GM15510 (cell line): Measurements from ENCODE around the gene PAX6.

Source experiments
- POLR2A ChIP-seq: IDR thresholded peaks from 3 replicates; pipeline ENCODE4 v1.6.1; 2011; ENCODE audit warnings: borderline replicate concordance; ENCODE audit not compliant: insufficient read length; ENCODE audit errors: extremely low read depth

Gene PAX6

DNA sequence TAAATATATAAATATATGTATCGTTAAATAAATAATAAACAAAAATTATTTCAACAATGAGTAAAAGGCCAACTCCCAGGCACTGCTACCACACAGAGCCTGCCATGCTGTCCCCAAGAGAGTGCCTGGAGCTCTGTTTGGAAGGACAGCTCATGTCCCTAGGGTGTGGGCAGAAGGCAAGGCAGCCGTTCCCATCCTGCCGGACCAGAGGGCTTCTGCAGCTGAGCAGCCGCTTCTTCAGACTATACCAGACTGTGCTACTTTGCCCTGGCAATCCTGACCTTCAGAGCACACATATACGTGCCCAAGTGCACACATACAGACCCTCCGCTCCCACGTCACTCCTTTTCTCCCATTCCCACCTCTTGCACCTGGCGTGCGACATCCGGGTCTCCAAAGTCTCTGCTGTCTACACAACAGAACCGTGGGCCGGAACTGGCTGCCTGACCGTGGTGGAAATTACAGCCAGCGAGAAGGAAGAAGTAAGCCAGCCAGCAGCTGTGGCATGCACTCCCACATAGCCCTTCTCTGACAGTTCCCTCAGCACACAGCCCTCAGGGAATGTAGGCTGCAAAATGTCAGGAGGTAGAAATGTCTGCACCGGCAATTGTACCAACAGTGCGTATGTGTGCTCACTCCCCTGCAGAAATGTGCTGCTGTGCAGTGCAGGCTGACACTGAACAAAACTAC lies 24.0 kb downstream of the PAX6 start:
- TF ChIP-seq POLR2A, result no peak

DNA sequence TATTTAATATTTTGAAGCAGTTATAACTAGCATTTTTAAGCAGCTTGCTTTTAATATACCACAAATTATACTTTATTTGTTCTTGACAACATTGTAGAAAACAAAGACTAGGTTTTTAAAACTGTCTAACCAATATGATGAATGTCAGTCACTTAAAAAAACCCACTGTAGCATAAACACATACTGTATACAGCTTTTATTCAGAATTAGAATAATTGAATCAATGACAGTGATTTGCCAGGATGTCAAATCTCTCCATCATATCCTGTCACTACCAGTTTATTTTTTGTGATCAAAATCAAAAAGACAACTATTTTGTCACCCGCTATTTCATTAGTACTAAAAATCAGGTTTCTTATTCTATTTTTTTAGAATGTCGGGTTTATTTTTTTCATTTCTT lies 26.5 kb downstream of the PAX6 start:
- TF ChIP-seq POLR2A, result no peak

DNA sequence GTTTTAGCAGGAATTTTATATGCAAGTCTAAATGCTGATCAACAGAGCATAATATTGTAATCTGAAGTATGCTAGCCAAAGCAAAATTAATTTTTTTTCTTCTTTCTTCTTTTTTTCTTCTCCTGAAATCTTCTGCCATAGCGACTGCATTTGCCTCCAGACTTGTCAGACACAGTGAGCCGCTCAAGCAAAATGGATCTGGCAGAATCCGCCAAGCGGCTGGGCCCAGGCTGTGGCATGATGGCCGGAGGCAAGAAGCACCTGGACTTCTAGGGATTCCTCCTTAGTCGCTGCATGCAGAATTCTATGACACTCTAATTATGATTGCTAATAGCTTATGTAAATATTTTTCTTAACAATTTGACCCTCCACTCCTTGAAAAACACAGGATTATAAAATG lies 27.9 kb downstream of the PAX6 start:
- TF ChIP-seq POLR2A, result no peak

DNA sequence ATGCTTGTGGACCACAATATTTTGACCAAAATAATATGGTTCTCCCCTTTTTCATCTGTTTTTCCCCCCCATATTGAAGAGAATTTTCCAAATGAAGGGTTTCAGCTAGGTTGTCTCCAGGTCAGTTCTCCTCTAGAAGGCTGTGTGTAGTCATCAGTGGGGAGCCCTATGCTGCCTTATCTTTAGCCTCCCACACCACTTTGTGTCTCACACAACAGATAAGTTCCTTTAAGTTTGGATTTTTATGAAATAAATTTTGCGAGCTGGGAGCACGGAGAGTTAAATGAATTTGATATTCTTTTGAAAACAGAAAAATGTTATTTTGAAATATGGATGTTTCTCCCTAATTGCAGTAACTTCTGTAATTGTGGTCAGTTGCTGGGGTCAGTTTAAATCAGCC lies 28.9 kb downstream of the PAX6 start:
- no peak for TF ChIP-seq POLR2A

DNA sequence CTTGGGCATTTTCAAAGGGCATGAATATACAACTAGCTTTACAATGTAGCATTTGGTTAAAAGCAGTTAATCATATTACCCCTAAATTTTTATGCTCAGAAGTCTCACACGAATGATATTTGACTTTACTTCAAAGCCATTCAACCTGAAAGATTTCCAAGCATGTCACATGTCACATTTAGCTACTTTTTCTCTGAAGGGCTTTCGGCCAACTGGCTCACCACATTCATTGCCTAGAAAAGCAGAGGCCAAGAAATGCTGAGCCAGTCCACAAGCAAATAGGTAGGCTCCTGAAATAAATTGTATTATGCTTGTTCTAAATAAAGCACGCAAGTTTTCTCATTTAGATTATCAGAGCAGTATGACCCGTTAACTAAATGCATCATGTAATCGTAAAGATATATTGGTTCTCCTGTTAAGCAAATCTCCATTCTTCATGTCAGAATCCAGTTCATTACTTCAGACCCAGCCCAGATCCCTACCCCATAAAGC lies 30.6 kb downstream of the PAX6 start:
- TF ChIP-seq POLR2A, result no peak

DNA sequence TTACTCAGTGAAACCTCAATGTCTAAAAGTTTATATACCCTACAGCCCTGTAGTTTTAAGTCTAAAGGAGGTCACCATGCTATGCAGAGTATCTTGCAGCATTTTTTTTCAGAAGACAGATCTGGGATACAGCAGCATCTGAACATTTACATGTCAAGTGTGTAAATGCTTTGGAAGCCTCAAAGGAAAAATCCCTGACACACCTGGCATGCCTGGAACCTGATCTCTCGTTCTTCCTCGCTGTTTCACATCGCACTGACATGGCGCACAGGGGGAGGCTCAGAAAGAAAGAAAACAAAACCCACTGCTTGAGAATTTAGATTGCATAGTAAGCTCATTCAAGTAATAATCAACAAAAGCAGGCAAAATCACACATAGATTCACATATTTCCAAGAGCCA lies 31.0 kb downstream of the PAX6 start:
- no peak for TF ChIP-seq POLR2A

DNA sequence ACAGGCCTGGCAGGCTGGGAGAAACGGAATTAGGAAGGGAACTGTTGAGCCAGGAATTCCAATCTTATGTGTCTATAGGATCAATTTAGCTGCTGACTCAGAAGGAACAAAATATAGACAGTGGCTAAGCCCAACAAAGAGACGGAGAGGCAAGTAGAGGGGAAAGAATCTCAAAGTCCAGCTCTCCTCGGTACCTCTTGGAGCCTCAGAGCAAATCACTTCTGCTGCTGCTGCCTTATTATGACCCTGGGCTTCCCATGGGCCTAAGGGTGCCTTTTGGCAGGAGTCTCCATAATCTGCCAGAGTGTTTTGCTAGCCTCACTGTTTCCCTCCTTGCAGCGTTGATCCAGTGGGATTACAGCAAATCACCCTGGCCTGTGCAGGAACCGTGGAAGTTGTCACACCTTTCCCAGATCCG lies 31.7 kb downstream of the PAX6 start:
- no peak for TF ChIP-seq POLR2A

DNA sequence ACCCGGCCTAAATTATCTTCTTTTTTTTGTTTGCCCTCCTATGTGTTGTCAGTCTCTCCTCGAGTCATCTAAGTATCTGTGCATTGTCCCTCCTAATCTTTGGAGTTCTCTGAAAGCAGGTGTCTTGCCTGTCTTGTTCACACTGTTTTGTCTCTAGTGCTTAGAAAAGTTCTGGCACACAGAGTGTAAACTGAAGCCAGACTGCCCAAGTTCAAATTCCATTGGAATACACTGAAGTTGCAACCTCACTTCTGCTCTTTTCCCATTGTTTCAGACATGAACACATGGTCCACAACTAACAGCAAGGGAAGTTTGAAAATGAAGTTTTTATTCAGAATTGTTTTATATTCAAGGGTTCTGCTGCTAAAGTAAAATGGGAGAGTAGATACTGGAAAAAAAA lies 38.7 kb downstream of the PAX6 start:
- no peak for TF ChIP-seq POLR2A

DNA sequence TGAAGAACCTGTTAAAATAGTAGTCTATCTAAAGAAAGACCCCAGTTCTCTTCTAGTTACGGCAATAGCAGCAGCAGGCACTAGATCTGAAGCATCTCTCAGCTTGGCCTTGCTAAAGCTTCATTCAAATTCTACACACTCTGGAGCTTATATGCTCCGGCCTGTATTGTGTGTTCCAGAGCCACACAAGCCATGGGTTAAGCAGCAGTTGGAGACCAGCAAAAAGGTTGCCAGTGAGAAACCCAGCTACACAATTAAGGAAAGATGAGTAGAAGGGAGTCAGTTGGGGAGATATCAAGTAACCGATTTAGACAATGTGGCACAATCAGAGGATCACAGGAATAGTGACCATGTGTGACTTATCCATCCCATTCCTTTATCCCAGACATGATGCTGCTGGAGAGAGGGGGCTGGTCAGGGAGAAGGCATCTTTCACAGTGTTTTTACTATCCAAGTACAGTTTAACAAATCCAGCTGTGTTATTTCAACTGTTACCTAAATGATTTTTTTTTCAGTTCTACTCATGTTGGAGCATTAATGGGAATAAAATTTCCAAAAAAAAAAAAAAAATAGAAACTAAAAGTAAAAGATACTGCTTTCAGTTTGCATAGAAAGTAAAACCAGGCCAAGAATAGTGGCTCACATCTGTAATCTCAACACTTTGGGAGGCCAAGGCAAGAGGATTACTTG lies 41.0 kb downstream of the PAX6 start:
- no peak for TF ChIP-seq POLR2A

DNA sequence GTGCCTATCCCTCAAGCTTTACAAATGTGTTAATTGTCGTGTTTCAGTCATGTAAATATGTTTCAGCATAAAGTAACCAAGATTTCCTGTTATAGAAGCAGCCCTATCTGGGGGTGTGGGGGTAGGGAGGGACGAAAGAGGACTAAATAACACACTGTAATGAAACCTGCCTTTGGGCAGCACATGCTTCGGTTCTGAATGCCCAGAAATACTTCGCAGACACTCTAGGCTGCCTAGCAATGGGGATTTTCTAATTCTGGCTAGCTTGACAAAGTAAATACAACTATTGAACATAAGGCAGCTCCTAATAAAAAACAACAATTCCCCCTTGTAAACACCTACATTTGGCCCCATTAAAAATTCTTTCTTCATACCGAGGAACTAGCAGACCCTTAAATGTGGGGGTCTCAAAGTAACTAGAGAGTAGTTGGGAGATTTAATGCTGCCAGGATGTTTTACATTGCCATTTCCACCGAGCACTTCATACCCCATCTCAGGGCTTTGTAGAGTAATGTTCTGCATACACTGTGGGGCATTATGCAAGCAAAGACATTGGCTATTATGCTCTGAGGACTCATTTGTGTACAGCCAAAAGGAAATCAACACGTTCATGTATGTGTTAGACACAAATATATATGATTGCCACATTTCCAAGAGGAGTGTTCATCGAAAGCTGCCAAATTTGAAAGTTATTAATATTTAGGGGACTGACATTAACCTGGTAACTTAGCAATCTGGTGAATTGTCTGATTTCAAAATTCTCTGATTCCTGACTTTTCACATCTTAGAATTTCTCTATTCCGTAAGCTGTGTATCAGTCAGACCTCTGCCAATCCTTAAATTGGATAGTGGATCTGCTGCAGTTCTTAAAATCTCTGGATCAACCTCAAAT lies 42.1 kb downstream of the PAX6 start:
- no peak for TF ChIP-seq POLR2A

DNA sequence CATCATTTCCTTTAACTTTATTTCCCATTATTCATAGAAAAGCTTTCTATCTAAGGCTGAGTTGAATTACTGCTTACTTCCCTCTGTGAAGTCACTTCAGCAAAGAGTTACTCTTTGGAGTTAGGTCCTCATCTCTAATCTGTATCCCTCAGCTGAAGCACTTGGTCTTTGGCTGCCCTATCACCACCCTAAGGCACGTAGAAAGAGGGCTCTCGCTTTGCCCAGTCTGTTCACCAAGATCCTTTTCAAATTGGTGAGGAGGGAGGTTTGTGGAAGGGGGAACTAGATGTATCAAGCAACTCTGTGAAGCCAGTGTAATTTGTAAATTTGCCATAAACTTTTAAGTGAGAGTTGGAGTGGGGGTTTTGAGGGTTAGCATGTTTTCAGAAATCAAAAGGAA lies 43.4 kb downstream of the PAX6 start:
- TF ChIP-seq POLR2A, result no peak

DNA sequence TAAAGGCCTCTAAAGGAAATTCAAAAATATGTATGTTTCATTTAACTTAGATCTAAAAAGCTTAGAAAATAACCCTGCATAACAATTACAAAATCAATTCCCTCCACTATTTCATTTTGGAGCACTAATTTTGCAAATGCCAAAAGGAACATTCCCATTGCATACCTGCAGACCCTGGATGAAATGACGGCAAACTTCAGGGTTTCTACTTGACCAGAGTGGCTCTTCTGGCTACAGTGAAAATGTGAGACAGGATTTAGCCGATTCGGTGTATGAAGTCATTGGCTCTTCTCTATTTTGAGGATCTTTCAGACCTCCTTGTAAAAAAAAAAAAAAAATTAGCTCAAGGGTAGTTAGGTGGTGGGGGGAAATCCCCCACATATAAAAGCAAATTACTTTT lies 44.1 kb downstream of the PAX6 start:
- no peak for TF ChIP-seq POLR2A

DNA sequence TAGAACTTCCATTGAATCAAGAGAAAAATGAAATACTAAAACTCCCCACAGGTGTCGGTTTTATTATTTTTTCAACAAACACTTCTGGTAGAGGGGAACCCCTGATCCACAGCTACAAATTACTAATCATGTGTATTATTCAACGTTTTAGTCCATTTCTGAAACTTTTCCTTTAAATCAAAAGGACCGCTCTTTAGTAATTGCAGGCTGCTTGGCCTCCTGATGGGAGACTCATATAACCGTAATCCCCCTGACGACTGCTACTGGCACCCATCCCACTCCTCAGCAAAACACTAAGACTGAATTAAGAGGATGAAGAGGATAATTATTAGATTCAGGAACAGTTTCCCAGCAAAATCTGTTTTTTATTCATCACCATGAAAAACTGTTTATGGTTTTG lies 46.4 kb downstream of the PAX6 start:
- TF ChIP-seq POLR2A, result no peak

DNA sequence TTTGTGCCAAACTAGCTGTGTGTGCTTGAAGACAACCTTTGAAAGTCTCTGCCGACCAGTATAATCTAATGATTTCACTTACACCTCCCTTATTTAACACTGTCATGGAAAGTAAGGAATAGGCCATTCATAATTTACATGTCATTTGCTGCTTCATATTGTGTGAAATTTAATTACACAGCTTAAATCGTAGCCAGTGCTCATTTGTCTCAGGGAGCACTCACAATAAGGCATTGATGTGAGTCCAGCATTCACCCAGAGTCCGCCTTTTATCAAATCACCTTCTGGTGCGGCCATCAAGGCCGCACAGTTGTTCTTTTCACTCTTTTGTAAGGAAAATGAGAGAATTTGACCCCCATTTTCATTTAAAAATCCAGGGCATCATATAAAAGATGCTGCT lies 46.9 kb downstream of the PAX6 start:
- no peak for TF ChIP-seq POLR2A

DNA sequence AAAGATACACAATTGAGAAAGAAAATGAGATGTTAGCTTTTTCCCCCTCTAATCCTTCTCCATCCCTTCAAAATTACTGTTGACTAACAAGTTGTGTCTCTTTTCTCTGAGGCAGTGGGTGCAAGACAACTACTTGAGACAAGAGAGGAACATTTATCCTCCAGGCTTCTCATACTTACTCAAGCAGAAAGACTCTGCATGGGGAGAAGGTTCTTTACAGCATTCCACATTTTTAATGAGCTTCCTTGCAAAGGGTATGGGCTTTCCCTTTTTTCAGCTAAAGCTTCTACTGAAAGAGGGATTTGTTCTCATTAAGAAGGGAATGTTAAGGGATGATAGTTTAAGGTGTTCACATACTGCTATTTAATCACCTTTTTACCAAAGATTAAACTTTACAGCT lies 47.8 kb downstream of the PAX6 start:
- TF ChIP-seq POLR2A, result no peak
